ENCODE results near the gene DUSP2.

DUSP2 gene

DNA sequence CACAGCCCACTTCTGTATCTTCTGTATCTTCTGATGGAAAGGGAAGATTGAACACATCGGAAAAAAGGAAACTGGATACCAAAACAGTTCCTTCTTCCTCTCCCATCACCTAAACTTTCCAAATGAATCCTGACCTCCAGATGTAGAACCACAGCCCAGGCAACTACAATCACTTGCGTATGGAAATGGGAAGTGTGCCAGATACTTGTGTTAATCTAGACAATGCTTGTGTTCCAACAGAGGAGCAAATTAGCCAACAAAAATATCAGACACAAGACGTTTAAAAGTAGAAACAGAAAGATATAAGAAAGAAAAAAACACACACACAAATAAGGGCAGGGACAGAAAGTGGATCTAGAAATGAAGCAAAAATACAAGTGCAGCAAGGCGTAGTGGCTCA is 31.4 kb upstream of the DUSP2 start:
- TF ChIP-seq TEAD4 (IDR thresholded peaks at IDR 0.05): no peak
- no peak for TF ChIP-seq ZBTB7A (IDR thresholded peaks at IDR 0.05; ENCODE audit: low read depth)
- TF ChIP-seq, protein P1, sequence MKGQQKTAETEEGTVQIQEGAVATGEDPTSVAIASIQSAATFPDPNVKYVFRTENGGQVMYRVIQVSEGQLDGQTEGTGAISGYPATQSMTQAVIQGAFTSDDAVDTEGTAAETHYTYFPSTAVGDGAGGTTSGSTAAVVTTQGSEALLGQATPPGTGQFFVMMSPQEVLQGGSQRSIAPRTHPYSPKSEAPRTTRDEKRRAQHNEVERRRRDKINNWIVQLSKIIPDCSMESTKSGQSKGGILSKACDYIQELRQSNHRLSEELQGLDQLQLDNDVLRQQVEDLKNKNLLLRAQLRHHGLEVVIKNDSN (IDR thresholded peaks at IDR 0.05): no peak
- no peak for TF ChIP-seq TAF1 (IDR thresholded peaks at IDR 0.05; ENCODE audit: low read depth)
- no peak for TF ChIP-seq EGR1 (IDR thresholded peaks at IDR 0.05)
- TF ChIP-seq, protein P2, sequence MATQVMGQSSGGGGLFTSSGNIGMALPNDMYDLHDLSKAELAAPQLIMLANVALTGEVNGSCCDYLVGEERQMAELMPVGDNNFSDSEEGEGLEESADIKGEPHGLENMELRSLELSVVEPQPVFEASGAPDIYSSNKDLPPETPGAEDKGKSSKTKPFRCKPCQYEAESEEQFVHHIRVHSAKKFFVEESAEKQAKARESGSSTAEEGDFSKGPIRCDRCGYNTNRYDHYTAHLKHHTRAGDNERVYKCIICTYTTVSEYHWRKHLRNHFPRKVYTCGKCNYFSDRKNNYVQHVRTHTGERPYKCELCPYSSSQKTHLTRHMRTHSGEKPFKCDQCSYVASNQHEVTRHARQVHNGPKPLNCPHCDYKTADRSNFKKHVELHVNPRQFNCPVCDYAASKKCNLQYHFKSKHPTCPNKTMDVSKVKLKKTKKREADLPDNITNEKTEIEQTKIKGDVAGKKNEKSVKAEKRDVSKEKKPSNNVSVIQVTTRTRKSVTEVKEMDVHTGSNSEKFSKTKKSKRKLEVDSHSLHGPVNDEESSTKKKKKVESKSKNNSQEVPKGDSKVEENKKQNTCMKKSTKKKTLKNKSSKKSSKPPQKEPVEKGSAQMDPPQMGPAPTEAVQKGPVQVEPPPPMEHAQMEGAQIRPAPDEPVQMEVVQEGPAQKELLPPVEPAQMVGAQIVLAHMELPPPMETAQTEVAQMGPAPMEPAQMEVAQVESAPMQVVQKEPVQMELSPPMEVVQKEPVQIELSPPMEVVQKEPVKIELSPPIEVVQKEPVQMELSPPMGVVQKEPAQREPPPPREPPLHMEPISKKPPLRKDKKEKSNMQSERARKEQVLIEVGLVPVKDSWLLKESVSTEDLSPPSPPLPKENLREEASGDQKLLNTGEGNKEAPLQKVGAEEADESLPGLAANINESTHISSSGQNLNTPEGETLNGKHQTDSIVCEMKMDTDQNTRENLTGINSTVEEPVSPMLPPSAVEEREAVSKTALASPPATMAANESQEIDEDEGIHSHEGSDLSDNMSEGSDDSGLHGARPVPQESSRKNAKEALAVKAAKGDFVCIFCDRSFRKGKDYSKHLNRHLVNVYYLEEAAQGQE (IDR thresholded peaks at IDR 0.05; ENCODE audit: low read depth): no peak
- TF ChIP-seq NFIC (IDR thresholded peaks at IDR 0.05): no peak
- no peak for TF ChIP-seq EP300 (IDR thresholded peaks at IDR 0.05; ENCODE audit: borderline replicate concordance)
- no peak for TF ChIP-seq FOXM1 (IDR thresholded peaks at IDR 0.05; ENCODE audit: borderline replicate concordance, low read depth)
- TF ChIP-seq RAD21 (IDR thresholded peaks at IDR 0.05; ENCODE audit: low read depth): no peak
- no peak for TF ChIP-seq TCF12 (IDR thresholded peaks at IDR 0.05; ENCODE audit: low read depth)
- TF ChIP-seq CEBPB (IDR thresholded peaks at IDR 0.05): no peak
- no peak for TF ChIP-seq CREB1 (IDR thresholded peaks at IDR 0.05; ENCODE audit: low read depth)
- no peak for TF ChIP-seq YY1 (IDR thresholded peaks at IDR 0.05; ENCODE audit: low read depth)
- TF ChIP-seq, protein P3, sequence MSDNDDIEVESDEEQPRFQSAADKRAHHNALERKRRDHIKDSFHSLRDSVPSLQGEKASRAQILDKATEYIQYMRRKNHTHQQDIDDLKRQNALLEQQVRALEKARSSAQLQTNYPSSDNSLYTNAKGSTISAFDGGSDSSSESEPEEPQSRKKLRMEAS (IDR thresholded peaks at IDR 0.05): no peak

DNA sequence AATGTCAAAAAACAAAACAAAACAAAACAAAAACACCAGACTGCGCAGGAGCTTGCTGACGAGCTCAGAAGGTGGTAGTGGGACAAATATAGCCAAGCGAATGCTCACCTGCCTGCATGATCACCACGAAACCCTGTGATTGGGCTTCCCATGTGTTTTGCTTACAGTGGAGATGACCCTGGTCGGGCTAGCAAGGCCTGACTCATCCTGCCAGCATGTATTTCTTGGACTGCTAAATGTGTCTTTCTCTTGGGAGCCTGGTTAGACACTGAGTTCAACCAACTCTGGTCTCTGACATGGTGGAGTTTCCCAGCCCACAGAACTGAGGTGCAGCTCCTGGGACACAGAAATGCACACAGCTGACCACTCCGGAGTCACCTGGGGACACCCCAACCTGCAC is 30.7 kb upstream of the DUSP2 start:
- TF ChIP-seq TEAD4 (IDR thresholded peaks at IDR 0.05) (no peak), NFIC (IDR thresholded peaks at IDR 0.05) (no peak), RAD21 (IDR thresholded peaks at IDR 0.05; ENCODE audit: low read depth) (no peak), ZBTB7A (IDR thresholded peaks at IDR 0.05; ENCODE audit: low read depth) (no peak), TAF1 (IDR thresholded peaks at IDR 0.05; ENCODE audit: low read depth) (no peak), CREB1 (IDR thresholded peaks at IDR 0.05; ENCODE audit: low read depth) (no peak), EGR1 (IDR thresholded peaks at IDR 0.05) (no peak), CEBPB (IDR thresholded peaks at IDR 0.05) (no peak), TCF12 (IDR thresholded peaks at IDR 0.05; ENCODE audit: low read depth) (no peak), EP300 (IDR thresholded peaks at IDR 0.05; ENCODE audit: borderline replicate concordance) (no peak), YY1 (IDR thresholded peaks at IDR 0.05; ENCODE audit: low read depth) (no peak)
- TF ChIP-seq, protein P2 (IDR thresholded peaks at IDR 0.05; ENCODE audit: low read depth): no peak

DNA sequence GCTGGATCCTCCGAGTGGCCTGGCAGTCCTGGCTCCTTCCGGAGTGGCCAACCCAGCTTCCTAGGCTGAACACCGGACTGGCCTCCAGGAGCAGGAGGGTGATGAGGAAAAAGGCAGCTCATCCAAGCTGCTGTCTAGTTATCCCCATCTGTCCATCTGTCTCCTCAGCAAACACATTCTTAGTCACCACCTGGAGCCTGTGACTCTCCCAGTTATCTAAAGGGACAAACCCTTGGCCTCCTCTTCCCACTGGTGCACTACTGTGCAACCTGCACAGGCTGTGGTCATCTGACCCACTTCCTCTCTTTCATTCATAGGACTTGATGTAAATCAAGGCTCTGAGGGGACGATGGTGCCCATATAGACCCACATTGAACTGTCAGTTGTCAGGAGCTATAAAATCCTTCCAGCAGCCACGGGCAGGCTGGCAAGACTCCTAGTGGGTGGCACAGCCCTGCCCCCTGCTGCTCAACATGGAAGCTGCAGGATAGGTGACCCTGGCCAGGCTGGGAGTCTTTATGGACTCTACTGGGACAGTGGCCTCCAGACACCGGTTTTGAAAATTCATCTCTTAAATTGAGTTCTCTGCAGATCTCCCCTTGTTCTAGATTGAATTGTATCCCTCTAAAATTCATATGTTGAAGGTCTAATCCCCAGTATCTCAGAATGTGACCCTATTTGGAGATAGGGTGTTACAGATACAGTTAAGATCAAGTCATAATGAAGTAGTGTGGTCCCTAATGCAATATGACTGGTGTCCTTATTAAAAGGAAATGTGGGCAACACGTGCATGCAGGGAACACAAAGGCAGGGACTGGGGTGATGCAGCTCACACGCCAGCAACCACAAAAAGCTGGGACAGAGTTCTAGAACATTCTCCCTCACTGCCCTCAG is 29.3 kb upstream of the DUSP2 start:
- TF ChIP-seq TEAD4 (IDR thresholded peaks at IDR 0.05) (no peak), NFIC (IDR thresholded peaks at IDR 0.05) (no peak), EP300 (IDR thresholded peaks at IDR 0.05; ENCODE audit: borderline replicate concordance) (no peak), EGR1 (IDR thresholded peaks at IDR 0.05) (no peak), TAF1 (IDR thresholded peaks at IDR 0.05; ENCODE audit: low read depth) (no peak), CEBPB (IDR thresholded peaks at IDR 0.05) (no peak), FOXM1 (IDR thresholded peaks at IDR 0.05; ENCODE audit: borderline replicate concordance, low read depth) (no peak), TCF12 (IDR thresholded peaks at IDR 0.05; ENCODE audit: low read depth) (0 out of 2 replicates have a peak, but pooled peaks have one; percentile 27), RAD21 (IDR thresholded peaks at IDR 0.05; ENCODE audit: low read depth) (peak; percentile 95), CREB1 (IDR thresholded peaks at IDR 0.05; ENCODE audit: low read depth) (no peak)
- TF ChIP-seq, protein P1 (IDR thresholded peaks at IDR 0.05): no peak
- TF ChIP-seq, protein P3 (IDR thresholded peaks at IDR 0.05): no peak

DNA sequence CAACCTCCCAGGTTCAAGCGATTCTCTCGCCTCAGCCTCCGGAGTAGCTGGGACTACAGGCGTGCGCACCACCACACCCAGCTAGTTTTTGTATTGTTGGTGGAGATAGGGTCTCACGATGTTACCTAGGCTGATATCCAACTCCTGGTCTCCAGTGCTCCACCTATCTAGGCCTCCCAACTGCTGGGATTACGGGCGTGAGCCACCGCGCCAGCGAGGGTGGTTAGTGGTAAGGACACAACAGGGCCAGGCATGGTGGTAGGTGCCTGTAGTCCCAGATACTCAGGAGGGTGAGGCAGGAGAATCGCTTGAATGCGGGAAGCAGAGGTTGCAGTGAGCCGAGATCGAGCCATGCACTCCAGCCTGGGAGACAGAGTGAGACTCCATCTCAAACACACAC is 26.6 kb upstream of the DUSP2 start:
- TF ChIP-seq, protein P1 (IDR thresholded peaks at IDR 0.05): no peak
- no peak for TF ChIP-seq EGR1 (IDR thresholded peaks at IDR 0.05)
- TF ChIP-seq TCF12 (IDR thresholded peaks at IDR 0.05; ENCODE audit: low read depth): no peak
- TF ChIP-seq NFIC (IDR thresholded peaks at IDR 0.05): no peak
- TF ChIP-seq EP300 (IDR thresholded peaks at IDR 0.05; ENCODE audit: borderline replicate concordance): no peak
- no peak for TF ChIP-seq CREB1 (IDR thresholded peaks at IDR 0.05; ENCODE audit: low read depth)

DNA sequence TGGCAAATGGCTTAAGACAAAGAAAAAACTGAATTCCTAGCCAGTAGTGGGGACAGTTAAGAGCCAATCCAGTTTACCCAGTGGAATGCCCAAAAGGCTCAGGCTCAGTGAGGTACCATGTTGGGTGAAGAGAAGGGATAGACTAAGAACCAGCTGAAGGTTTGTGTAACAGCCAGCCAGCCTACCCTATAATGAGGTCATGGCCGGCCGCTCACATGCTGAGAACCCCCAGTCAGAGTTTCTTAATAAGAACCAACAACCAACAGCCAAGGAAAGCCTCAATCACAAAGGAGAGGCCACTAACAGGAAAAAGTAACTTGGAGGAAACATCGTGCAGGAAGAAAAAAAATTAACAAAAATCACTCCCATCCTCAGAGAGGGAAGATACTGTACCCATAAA is 25.4 kb upstream of the DUSP2 start:
- TF ChIP-seq FOXM1 (IDR thresholded peaks at IDR 0.05; ENCODE audit: borderline replicate concordance, low read depth) (no peak), YY1 (IDR thresholded peaks at IDR 0.05; ENCODE audit: low read depth) (no peak), CEBPB (IDR thresholded peaks at IDR 0.05) (no peak), ZBTB7A (IDR thresholded peaks at IDR 0.05; ENCODE audit: low read depth) (no peak), TAF1 (IDR thresholded peaks at IDR 0.05; ENCODE audit: low read depth) (no peak), TEAD4 (IDR thresholded peaks at IDR 0.05) (no peak), TCF12 (IDR thresholded peaks at IDR 0.05; ENCODE audit: low read depth) (no peak), EGR1 (IDR thresholded peaks at IDR 0.05) (no peak), RAD21 (IDR thresholded peaks at IDR 0.05; ENCODE audit: low read depth) (no peak), NFIC (IDR thresholded peaks at IDR 0.05) (no peak), CREB1 (IDR thresholded peaks at IDR 0.05; ENCODE audit: low read depth) (no peak)
- TF ChIP-seq, protein P2 (IDR thresholded peaks at IDR 0.05; ENCODE audit: low read depth): no peak
- TF ChIP-seq, protein P1 (IDR thresholded peaks at IDR 0.05): no peak
